ENCODE data around the gene ASAP3.

DNA sequence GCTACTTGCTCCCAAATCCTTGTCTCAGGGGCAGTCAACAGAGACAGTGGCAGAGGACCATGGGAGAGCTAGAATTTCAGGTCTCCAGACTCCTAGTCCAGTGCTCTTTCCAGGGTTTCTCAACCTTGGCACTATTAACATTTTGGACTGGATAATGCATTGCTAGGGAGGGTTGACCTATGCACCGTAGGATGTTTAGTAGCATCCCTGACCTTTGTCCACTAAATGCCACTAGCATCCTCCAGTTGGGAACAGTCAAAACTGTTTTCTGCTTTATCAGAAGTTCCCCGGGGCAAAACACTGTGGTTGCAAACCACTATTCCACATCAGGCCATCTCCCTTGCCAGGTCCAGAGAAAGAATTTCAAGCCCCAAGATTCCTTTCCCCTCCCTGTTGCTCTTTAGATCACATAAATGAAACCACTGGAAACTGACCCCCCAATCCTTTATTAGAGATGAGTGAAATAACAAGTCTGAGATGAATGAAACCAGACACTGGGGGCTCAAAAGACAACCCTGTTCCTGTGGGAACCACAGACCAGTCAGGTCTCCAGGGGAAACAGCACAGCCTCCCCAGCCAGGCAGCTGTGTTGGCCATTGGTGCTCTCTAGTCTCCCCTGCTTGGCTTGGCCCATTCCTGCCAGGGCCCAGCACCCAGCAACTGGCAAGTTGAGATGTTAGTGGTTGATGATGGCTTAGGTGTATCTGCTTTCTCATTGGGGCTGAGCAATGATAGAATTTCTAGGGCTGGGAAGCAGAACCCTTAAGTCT is 55.7 kb downstream of the ASAP3 start:
- TF ChIP-seq, protein P1, sequence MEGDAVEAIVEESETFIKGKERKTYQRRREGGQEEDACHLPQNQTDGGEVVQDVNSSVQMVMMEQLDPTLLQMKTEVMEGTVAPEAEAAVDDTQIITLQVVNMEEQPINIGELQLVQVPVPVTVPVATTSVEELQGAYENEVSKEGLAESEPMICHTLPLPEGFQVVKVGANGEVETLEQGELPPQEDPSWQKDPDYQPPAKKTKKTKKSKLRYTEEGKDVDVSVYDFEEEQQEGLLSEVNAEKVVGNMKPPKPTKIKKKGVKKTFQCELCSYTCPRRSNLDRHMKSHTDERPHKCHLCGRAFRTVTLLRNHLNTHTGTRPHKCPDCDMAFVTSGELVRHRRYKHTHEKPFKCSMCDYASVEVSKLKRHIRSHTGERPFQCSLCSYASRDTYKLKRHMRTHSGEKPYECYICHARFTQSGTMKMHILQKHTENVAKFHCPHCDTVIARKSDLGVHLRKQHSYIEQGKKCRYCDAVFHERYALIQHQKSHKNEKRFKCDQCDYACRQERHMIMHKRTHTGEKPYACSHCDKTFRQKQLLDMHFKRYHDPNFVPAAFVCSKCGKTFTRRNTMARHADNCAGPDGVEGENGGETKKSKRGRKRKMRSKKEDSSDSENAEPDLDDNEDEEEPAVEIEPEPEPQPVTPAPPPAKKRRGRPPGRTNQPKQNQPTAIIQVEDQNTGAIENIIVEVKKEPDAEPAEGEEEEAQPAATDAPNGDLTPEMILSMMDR (IDR thresholded peaks at IDR 0.05) = no peak
- no peak for TF ChIP-seq ZFX (IDR thresholded peaks at IDR 0.05; ENCODE audit: borderline replicate concordance)
